K562 (cell line): Measurements from ENCODE around the gene CD109. TPM values are rescaled to one million over a fixed set of nuclear protein-coding genes. Genes with fewer than 3 reads are reported as not detected.

ENCODE experiments used
- ARNT ChIP-seq, 2 experiments: fragments of 450-650 bp; IDR thresholded peaks; 2 replicates each; pipeline ENCODE4 v1.6.1; 2016; ENCODE audit warnings: mild to moderate bottlenecking in 1 of 2
- IRF2 ChIP-seq: sonication (generic); formaldehyde crosslinking; IDR thresholded peaks from 2 replicates; pipeline ENCODE4 v1.8.1; 2022; ENCODE audit warnings: mild to moderate bottlenecking, missing genetic modification reagents
- PHB ChIP-seq: fragments of 250-450 bp; sonication (Bioruptor Pico); IDR thresholded peaks from 2 replicates; pipeline ENCODE4 v1.5.0; 2021
- TARDBP ChIP-seq: fragments of 450-650 bp; IDR thresholded peaks from 2 replicates; pipeline ENCODE4 v1.6.1; 2016
- ZNF124 ChIP-seq: sonication (generic); formaldehyde crosslinking; IDR thresholded peaks from 2 replicates; pipeline ENCODE4 v1.8.1; 2022; ENCODE audit warnings: missing genetic modification reagents
- ZNF384 ChIP-seq: IDR thresholded peaks from 2 replicates; pipeline ENCODE4 v1.6.1; 2012; ENCODE audit warnings: low read depth, low read length, improper control_type of control experiment
- ZNF707 ChIP-seq: fragments of 250-450 bp; sonication (Bioruptor Pico); conservative IDR thresholded peaks from 2 replicates; pipeline ENCODE4 v1.8.0; 2022; ENCODE audit warnings: inconsistent platforms, mild to moderate bottlenecking, moderate library complexity
- polyA plus RNA-seq, 8 experiments: library from polyadenylated mRNA; depleted of rRNA in 4 of 8; stranded (reverse) in 5 of 8; unstranded in 3 of 8; fragments of >200 nt; fragmentation: Nextera tagmentation in 2 of 8; fragmentation: Illumina TruSeq in 1 of 8; extraction: Ambion mirVana in 2 of 8; extraction: Trizol in 1 of 8; gene quantifications; 2 replicates each; pipeline versions ENCODE4 v1.2.1 to v1.2.3, GENCODE V29; 2011 to 2014; ENCODE audit warnings: inconsistent platforms in 1 of 8, missing spikeins in 1 of 8
- total RNA-seq, 7 experiments: library from RNA; depleted of rRNA in 6 of 7; stranded (reverse); fragments of >200 nt in 6 of 7; fragmentation: Illumina TruSeq in 2 of 7; extraction: Trizol in 2 of 7; gene quantifications; 2 replicates each; pipeline versions ENCODE4 v1.2.1 to v1.2.3, GENCODE V29; 2011 to 2021; ENCODE audit warnings: low replicate concordance in 1 of 7
- TF ChIP-seq, protein P1 (sequence below): sonication (generic); formaldehyde crosslinking; IDR thresholded peaks from 2 replicates; pipeline ENCODE4 v1.8.0; 2022; ENCODE audit warnings: missing genetic modification reagents, mild to moderate bottlenecking, moderate library complexity, borderline replicate concordance
- TF ChIP-seq, protein P2 (sequence below), 2 experiments: fragments of 450-650 bp; formaldehyde crosslinking in 1 of 2; IDR thresholded peaks; 2 replicates each; pipeline versions ENCODE4 v1.4.0 to v1.6.1; 2014 to 2020; ENCODE audit warnings: mild to moderate bottlenecking in 2 of 2, borderline replicate concordance in 1 of 2, low read depth in 1 of 2
- TF ChIP-seq, protein P3 (sequence below): fragments of 250-450 bp; sonication (Bioruptor Pico); IDR thresholded peaks from 2 replicates; pipeline ENCODE4 v1.8.0; 2022; ENCODE audit warnings: inconsistent platforms, mild to moderate bottlenecking, moderate library complexity, borderline replicate concordance

Gene CD109
- total and polyA plus RNA-seq, 9 of the 15 experiments (the other 6 are each of a cell fraction or from before 2014, with no cell fraction given): under 0.01 to 0.22 (median 0.11) TPM

DNA sequence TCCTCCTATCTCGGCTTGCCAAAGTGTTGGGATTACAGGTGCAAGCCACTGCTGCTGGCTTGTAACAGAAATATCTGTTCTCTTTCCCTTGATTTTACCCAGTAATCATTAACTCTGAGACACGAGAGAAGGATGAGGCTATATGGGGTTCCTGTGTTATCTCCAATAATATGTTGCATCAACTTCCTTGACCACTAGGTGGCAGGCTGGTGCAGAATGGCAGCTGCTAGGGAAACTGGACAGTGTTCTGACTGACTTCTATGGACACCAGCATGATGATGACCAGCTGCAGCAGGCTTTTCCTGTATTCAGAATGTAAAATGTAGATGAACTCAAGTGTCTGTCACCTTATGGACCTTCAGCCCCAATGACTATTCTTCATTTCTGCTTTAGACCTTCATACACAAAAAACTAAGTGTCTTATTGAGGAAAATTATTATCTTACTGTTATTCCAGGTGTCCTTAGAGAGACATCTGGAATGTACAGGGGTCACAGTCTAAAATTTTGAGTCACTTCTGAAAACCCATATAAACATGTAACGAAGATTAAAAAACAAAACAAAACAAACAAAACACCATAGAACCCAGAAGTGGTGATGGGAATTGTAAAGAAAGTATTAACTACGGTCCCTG lies 20.4 kb upstream of the CD109 start (continued):
- TF ChIP-seq ARNT (IDR thresholded peaks at IDR 0.05) (no peak), IRF2 (CRISPR knock-in tag) (no peak), TARDBP (no peak), ZNF384 (0 out of 2 replicates have a peak, but pooled peaks have one; percentile 6), ZNF124 (CRISPR knock-in tag) (no peak), ZNF707 (CRISPR knock-in tag) (no peak), PHB (no peak)
- TF ChIP-seq, protein P1, sequence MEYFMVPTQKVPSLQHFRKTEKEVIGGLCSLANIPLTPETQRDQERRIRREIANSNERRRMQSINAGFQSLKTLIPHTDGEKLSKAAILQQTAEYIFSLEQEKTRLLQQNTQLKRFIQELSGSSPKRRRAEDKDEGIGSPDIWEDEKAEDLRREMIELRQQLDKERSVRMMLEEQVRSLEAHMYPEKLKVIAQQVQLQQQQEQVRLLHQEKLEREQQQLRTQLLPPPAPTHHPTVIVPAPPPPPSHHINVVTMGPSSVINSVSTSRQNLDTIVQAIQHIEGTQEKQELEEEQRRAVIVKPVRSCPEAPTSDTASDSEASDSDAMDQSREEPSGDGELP (CRISPR knock-in tag): peak; percentile 17; the same call in 1 of the 2 replicates
- TF ChIP-seq, protein P2, sequence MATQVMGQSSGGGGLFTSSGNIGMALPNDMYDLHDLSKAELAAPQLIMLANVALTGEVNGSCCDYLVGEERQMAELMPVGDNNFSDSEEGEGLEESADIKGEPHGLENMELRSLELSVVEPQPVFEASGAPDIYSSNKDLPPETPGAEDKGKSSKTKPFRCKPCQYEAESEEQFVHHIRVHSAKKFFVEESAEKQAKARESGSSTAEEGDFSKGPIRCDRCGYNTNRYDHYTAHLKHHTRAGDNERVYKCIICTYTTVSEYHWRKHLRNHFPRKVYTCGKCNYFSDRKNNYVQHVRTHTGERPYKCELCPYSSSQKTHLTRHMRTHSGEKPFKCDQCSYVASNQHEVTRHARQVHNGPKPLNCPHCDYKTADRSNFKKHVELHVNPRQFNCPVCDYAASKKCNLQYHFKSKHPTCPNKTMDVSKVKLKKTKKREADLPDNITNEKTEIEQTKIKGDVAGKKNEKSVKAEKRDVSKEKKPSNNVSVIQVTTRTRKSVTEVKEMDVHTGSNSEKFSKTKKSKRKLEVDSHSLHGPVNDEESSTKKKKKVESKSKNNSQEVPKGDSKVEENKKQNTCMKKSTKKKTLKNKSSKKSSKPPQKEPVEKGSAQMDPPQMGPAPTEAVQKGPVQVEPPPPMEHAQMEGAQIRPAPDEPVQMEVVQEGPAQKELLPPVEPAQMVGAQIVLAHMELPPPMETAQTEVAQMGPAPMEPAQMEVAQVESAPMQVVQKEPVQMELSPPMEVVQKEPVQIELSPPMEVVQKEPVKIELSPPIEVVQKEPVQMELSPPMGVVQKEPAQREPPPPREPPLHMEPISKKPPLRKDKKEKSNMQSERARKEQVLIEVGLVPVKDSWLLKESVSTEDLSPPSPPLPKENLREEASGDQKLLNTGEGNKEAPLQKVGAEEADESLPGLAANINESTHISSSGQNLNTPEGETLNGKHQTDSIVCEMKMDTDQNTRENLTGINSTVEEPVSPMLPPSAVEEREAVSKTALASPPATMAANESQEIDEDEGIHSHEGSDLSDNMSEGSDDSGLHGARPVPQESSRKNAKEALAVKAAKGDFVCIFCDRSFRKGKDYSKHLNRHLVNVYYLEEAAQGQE (IDR thresholded peaks at IDR 0.05; ENCODE audit: borderline replicate concordance): peak; percentile 47; the same call in 1 of the 2 replicates
- TF ChIP-seq, protein P2 (CRISPR knock-in tag; IDR thresholded peaks at IDR 0.05; ENCODE audit: low read depth): no peak
- TF ChIP-seq, protein P3, sequence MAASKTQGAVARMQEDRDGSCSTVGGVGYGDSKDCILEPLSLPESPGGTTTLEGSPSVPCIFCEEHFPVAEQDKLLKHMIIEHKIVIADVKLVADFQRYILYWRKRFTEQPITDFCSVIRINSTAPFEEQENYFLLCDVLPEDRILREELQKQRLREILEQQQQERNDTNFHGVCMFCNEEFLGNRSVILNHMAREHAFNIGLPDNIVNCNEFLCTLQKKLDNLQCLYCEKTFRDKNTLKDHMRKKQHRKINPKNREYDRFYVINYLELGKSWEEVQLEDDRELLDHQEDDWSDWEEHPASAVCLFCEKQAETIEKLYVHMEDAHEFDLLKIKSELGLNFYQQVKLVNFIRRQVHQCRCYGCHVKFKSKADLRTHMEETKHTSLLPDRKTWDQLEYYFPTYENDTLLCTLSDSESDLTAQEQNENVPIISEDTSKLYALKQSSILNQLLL (CRISPR knock-in tag): no peak
